ENCODE data around the gene DYNC1LI1. TPM values are rescaled to one million over a fixed set of nuclear protein-coding genes. Genes with fewer than 3 reads are reported as not detected.

DYNC1LI1 gene
- total and polyA plus RNA-seq, 2 experiments from 2014 or later, result 40.8 to 56.4 TPM

GRCh38 chr3:32557640-32558352, 12.9 kb downstream of the DYNC1LI1 start:
- Histone ChIP-seq H3K4me1 (ENCODE audit: insufficient read depth) (no peaks in the 10 kb centered on the region), H2AFZ (no peak overlapping the region), H3K4me2 (no peak overlapping the region), H3K4me3 (no peak overlapping the region), H3K27ac (no peak overlapping the region), H3K79me2 (peaks cover 99% of the 10 kb centered on the region), H4K20me1 (ENCODE audit: insufficient read depth, poor library complexity, severe bottlenecking) (peaks cover 22% of the 10 kb centered on the region), H3K27me3 (no peaks in the 10 kb centered on the region), H3K36me3 (replicated peaks; ENCODE audit: insufficient read depth, low read depth) (no peaks in the 10 kb centered on the region), H3K9me3 (ENCODE audit: low read depth) (no peaks in the 10 kb centered on the region), H3K9me2 (replicated peaks; ENCODE audit: insufficient read depth) (no peaks in the 10 kb centered on the region)
- WGBS (ENCODE audit: low lambda C conversion rate, missing lambda C conversion rate), result 61% methylated on average over 3 of the region's 3 CpGs
- no peak for TF ChIP-seq EZH2phosphoT487 (IDR thresholded peaks at IDR 0.05; ENCODE audit: low read depth, severe bottlenecking, unreplicated experiment)
- TF ChIP-seq CTCF (IDR thresholded peaks at IDR 0.05; ENCODE audit: poor library complexity), result no peak
- no peak for TF ChIP-seq EZH2 (IDR thresholded peaks at IDR 0.05; ENCODE audit: borderline replicate concordance)
- DNase-seq (ENCODE audit: low spot score), result peak; percentile 10

- Histone ChIP-seq H3K27ac (no peak overlapping the region), H3K36me3 (replicated peaks; ENCODE audit: insufficient read depth, low read depth) (no peaks in the 10 kb centered on the region), H3K9me2 (replicated peaks; ENCODE audit: insufficient read depth) (no peaks in the 10 kb centered on the region), H3K4me2 (no peak overlapping the region), H3K4me1 (ENCODE audit: insufficient read depth) (no peaks in the 10 kb centered on the region), H2AFZ (no peak overlapping the region), H3K27me3 (no peaks in the 10 kb centered on the region), H3K79me2 (peaks cover 99% of the 10 kb centered on the region), H3K9me3 (ENCODE audit: low read depth) (no peaks in the 10 kb centered on the region), H3K4me3 (no peak overlapping the region), H4K20me1 (ENCODE audit: insufficient read depth, poor library complexity, severe bottlenecking) (peaks cover 30% of the 10 kb centered on the region)
- 84% methylated on average over 3 of the region's 3 CpGs for WGBS (ENCODE audit: low lambda C conversion rate, missing lambda C conversion rate)
- no peak for DNase-seq (ENCODE audit: low spot score)
- no peak for TF ChIP-seq EZH2phosphoT487 (IDR thresholded peaks at IDR 0.05; ENCODE audit: low read depth, severe bottlenecking, unreplicated experiment)
- no peak for TF ChIP-seq EZH2 (IDR thresholded peaks at IDR 0.05; ENCODE audit: borderline replicate concordance)
- no peak for TF ChIP-seq CTCF (IDR thresholded peaks at IDR 0.05; ENCODE audit: poor library complexity)
Observed at GRCh38 chr3:32556332-32556731, 14.3 kb downstream of the DYNC1LI1 start.

DNA sequence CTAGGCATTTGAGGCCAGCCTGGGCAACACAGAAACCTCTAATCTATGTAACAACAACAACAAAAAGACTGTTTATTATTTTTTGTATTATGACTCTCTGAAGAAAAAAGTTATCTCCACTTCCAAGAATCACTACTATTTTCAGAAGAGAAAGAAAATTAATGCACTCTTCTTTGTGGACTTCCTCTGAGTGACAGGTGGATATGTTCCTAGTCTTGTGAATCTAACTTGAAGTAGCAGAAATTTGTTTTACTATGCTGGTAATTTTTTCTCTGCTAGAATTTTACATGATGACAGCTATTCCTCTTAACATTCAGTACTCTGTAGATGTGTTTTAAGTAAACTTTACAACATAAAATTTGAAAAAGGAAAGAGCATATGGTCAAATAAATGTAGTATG, 16.7 kb downstream of the DYNC1LI1 start:
- H3K36me3 ChIP-seq (replicated peaks; ENCODE audit: insufficient read depth, low read depth), result no peaks in the 10 kb centered on the region
- no peak overlapping the region for H3K4me3 ChIP-seq
- H2AFZ ChIP-seq, result no peak overlapping the region
- peaks cover 40% of the 10 kb centered on the region for H4K20me1 ChIP-seq (ENCODE audit: insufficient read depth, poor library complexity, severe bottlenecking)
- H3K4me2 ChIP-seq, result no peak overlapping the region
- H3K4me1 ChIP-seq (ENCODE audit: insufficient read depth), result no peaks in the 10 kb centered on the region
- no peaks in the 10 kb centered on the region for H3K9me3 ChIP-seq (ENCODE audit: low read depth)
- no peaks in the 10 kb centered on the region for H3K9me2 ChIP-seq (replicated peaks; ENCODE audit: insufficient read depth)
- H3K79me2 ChIP-seq, result peaks cover 99% of the 10 kb centered on the region
- no peaks in the 10 kb centered on the region for H3K27me3 ChIP-seq
- H3K27ac ChIP-seq, result no peak overlapping the region
- no peak for DNase-seq (ENCODE audit: low spot score)
- TF ChIP-seq EZH2phosphoT487 (IDR thresholded peaks at IDR 0.05; ENCODE audit: low read depth, severe bottlenecking, unreplicated experiment), result no peak
- TF ChIP-seq EZH2 (IDR thresholded peaks at IDR 0.05; ENCODE audit: borderline replicate concordance), result no peak
- TF ChIP-seq CTCF (IDR thresholded peaks at IDR 0.05; ENCODE audit: poor library complexity), result no peak

All from hepatocyte (in vitro differentiated cells).